Erythroblast (primary cell): Measurements from ENCODE around the gene CEMIP.

Experiments
- GATA1 ChIP-seq: IDR thresholded peaks from 2 replicates; pipeline ENCODE4 v1.6.1; 2011; ENCODE audit warnings: low read depth, mild to moderate bottlenecking, control low read depth, low read length, moderate library complexity
- POLR2A ChIP-seq: IDR thresholded peaks from 2 replicates; pipeline ENCODE4 v1.6.1; 2011; ENCODE audit warnings: mild to moderate bottlenecking, low read length

- peak; percentile 88 for TF ChIP-seq POLR2A
- no peak for TF ChIP-seq GATA1
These were observed 210.6 kb downstream of the CEMIP start, which contains the start of gene MESD for GRCh38 chr15:80989518-80990478.
